ENCODE data around the gene AFF3.

DNA sequence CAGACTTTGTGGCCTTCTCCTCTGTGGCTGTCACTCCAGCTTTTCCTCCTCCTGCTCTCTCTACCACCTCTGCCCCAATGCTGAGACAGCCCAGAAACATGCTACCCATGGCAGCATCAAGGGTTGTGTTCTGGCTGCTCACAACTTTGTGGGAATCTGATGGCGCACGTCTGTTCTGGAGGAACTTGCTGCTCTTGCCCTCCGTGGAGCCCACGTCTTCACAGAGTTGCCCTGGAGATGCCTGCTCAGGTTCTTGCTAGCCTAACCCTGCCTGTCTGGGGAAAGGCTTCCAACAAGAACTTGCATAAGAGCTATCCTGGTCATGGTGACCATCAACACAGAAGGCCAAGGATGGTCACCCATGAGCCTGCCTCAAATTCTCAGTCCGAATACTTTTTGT lies 237.4 kb downstream of the AFF3 start:
- no peak for TF ChIP-seq POLR2A (IDR thresholded peaks at IDR 0.05)
- TF ChIP-seq, protein P1, sequence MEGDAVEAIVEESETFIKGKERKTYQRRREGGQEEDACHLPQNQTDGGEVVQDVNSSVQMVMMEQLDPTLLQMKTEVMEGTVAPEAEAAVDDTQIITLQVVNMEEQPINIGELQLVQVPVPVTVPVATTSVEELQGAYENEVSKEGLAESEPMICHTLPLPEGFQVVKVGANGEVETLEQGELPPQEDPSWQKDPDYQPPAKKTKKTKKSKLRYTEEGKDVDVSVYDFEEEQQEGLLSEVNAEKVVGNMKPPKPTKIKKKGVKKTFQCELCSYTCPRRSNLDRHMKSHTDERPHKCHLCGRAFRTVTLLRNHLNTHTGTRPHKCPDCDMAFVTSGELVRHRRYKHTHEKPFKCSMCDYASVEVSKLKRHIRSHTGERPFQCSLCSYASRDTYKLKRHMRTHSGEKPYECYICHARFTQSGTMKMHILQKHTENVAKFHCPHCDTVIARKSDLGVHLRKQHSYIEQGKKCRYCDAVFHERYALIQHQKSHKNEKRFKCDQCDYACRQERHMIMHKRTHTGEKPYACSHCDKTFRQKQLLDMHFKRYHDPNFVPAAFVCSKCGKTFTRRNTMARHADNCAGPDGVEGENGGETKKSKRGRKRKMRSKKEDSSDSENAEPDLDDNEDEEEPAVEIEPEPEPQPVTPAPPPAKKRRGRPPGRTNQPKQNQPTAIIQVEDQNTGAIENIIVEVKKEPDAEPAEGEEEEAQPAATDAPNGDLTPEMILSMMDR (IDR thresholded peaks at IDR 0.05): no peak

All from right lobe of liver (tissue), 4 donors.